Breast epithelium (tissue), 3 donors: ENCODE results near the gene RARA.

Experiments
- POLR2AphosphoS5 ChIP-seq, 3 donors: sonication (generic); formaldehyde crosslinking; IDR thresholded peaks; one replicate each; pipeline ENCODE4 v1.6.1; 2017; ENCODE audit warnings: antibody characterized with exemption in 3 of 3
- TF ChIP-seq, protein P1 (sequence below), 3 donors: fragments of 450-650 bp; IDR thresholded peaks; one replicate each; pipeline ENCODE4 v1.5.1; 2016 to 2017; ENCODE audit warnings: antibody characterized with exemption in 3 of 3, mild to moderate bottlenecking in 3 of 3, moderate library complexity in 3 of 3

- TF ChIP-seq, protein P1, sequence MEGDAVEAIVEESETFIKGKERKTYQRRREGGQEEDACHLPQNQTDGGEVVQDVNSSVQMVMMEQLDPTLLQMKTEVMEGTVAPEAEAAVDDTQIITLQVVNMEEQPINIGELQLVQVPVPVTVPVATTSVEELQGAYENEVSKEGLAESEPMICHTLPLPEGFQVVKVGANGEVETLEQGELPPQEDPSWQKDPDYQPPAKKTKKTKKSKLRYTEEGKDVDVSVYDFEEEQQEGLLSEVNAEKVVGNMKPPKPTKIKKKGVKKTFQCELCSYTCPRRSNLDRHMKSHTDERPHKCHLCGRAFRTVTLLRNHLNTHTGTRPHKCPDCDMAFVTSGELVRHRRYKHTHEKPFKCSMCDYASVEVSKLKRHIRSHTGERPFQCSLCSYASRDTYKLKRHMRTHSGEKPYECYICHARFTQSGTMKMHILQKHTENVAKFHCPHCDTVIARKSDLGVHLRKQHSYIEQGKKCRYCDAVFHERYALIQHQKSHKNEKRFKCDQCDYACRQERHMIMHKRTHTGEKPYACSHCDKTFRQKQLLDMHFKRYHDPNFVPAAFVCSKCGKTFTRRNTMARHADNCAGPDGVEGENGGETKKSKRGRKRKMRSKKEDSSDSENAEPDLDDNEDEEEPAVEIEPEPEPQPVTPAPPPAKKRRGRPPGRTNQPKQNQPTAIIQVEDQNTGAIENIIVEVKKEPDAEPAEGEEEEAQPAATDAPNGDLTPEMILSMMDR (IDR thresholded peaks at IDR 0.05), result no peak
- TF ChIP-seq POLR2AphosphoS5 (IDR thresholded peaks at IDR 0.05), result no peak
These were observed 10.3 kb upstream of the RARA start for GRCh38 chr17:40298726-40299125.
